ENCODE results near the gene HSPG2. TPM values are rescaled to one million over a fixed set of nuclear protein-coding genes. Genes with fewer than 3 reads are reported as not detected.
A peak's percentile ranks its signal among the peaks of the same experiment; 100 is the strongest.

Gene HSPG2
- total RNA-seq, 1 experiment from 2014 or later, result 35.1 TPM

- Histone ChIP-seq H3K36me3 (ENCODE audit: low read depth, low read length) (no peaks in the 10 kb centered on the region), H4K20me1 (ENCODE audit: low read length) (no peaks in the 10 kb centered on the region), H3K9me3 (ENCODE audit: low read length) (no peaks in the 10 kb centered on the region), H3K4me2 (ENCODE audit: low read length) (no peak overlapping the region), H3K4me3 (ENCODE audit: low read length) (no peak overlapping the region), H2AFZ (ENCODE audit: low read length) (no peak overlapping the region), H3F3A (ENCODE audit: low read length, unreplicated experiment) (no peaks in the 10 kb centered on the region), H3K27me3 (ENCODE audit: low read length) (no peaks in the 10 kb centered on the region), H3K9me2 (replicated peaks; ENCODE audit: low read length) (no peaks in the 10 kb centered on the region), H3K9ac (ENCODE audit: low read length) (no peak overlapping the region), H3K79me2 (ENCODE audit: low read length) (no peaks in the 10 kb centered on the region), H3K4me1 (ENCODE audit: insufficient read depth, low read length) (peaks cover 11% of the 10 kb centered on the region), H3K27ac (ENCODE audit: low read length) (no peak overlapping the region)
- TF ChIP-seq, protein P1, sequence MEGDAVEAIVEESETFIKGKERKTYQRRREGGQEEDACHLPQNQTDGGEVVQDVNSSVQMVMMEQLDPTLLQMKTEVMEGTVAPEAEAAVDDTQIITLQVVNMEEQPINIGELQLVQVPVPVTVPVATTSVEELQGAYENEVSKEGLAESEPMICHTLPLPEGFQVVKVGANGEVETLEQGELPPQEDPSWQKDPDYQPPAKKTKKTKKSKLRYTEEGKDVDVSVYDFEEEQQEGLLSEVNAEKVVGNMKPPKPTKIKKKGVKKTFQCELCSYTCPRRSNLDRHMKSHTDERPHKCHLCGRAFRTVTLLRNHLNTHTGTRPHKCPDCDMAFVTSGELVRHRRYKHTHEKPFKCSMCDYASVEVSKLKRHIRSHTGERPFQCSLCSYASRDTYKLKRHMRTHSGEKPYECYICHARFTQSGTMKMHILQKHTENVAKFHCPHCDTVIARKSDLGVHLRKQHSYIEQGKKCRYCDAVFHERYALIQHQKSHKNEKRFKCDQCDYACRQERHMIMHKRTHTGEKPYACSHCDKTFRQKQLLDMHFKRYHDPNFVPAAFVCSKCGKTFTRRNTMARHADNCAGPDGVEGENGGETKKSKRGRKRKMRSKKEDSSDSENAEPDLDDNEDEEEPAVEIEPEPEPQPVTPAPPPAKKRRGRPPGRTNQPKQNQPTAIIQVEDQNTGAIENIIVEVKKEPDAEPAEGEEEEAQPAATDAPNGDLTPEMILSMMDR (conservative IDR thresholded peaks at IDR 0.05; ENCODE audit: low read depth, low read length), result no peak
- TF ChIP-seq EZH2 (IDR thresholded peaks at IDR 0.05; ENCODE audit: low read length, unreplicated experiment), result no peak
- no peak for TF ChIP-seq EZH2phosphoT487 (IDR thresholded peaks at IDR 0.05; ENCODE audit: borderline replicate concordance, low read length)
- intact Hi-C loops (cut with micrococcal nuclease), result no loop called here
- ATAC-seq, result no peak
- no TSS peak for BruUV-seq (replicated peaks)
- POLR2A ChIA-PET (ENCODE audit: unreplicated experiment), result no interaction called here
- CTCF ChIA-PET, result no interaction called here
- no peak for DNase-seq
Observed at GRCh38 chr1:21821385-21822019, 115.6 kb downstream of the HSPG2 start.

DNA sequence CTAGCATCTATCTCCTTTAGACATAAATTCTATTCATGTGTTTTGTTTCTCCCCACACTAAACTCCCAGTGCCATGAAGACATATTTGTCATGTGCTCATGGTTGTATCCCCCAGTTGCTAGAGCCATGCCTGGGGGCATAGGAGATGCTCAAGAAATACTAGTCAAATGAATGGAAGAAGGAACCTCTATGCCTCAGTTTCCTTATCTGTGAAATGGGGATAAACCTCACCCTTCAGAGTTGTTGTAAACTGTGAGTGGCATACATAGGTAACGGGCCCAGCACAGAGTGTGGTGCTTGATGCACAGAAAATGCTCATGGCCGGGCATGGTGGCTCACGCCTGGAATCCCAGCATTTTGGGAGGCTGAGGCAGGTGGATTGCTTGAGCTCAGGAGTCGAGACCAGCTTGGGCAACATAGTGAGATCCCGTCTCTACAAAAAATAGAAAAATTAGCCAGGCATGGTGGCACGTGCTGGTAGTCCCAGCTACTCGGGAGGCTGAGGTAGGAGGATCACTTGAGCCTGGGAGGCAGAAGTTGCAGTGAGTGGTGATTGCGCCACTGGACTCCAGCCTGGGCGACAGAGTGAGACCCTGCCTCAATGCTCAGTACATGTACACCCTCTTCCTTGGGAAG lies 116.4 kb downstream of the HSPG2 start:
- DNase-seq, result no peak
- BruUV-seq (replicated peaks), result no TSS peak
- intact Hi-C loops (cut with micrococcal nuclease), result no loop called here
- H3K4me1 ChIP-seq (ENCODE audit: insufficient read depth, low read length), result peaks cover 14% of the 10 kb centered on the region
- no peaks in the 10 kb centered on the region for H3K36me3 ChIP-seq (ENCODE audit: low read depth, low read length)
- no peaks in the 10 kb centered on the region for H4K20me1 ChIP-seq (ENCODE audit: low read length)
- TF ChIP-seq, protein P1 (conservative IDR thresholded peaks at IDR 0.05; ENCODE audit: low read depth, low read length), result no peak
- no peak for TF ChIP-seq EZH2 (IDR thresholded peaks at IDR 0.05; ENCODE audit: low read length, unreplicated experiment)
- no peak for TF ChIP-seq EZH2phosphoT487 (IDR thresholded peaks at IDR 0.05; ENCODE audit: borderline replicate concordance, low read length)
- CTCF ChIA-PET, result no interaction called here
- H3K9ac ChIP-seq (ENCODE audit: low read length), result no peak overlapping the region
- no peaks in the 10 kb centered on the region for H3K27me3 ChIP-seq (ENCODE audit: low read length)
- H3K79me2 ChIP-seq (ENCODE audit: low read length), result no peaks in the 10 kb centered on the region
- H3K9me2 ChIP-seq (replicated peaks; ENCODE audit: low read length), result no peaks in the 10 kb centered on the region
- H3K9me3 ChIP-seq (ENCODE audit: low read length), result no peaks in the 10 kb centered on the region
- POLR2A ChIA-PET (ENCODE audit: unreplicated experiment), result no interaction called here
- H2AFZ ChIP-seq (ENCODE audit: low read length), result no peak overlapping the region
- no peak for ATAC-seq
- no peak overlapping the region for H3K27ac ChIP-seq (ENCODE audit: low read length)
- no peak overlapping the region for H3K4me3 ChIP-seq (ENCODE audit: low read length)
- H3K4me2 ChIP-seq (ENCODE audit: low read length), result no peak overlapping the region
- H3F3A ChIP-seq (ENCODE audit: low read length, unreplicated experiment), result no peaks in the 10 kb centered on the region

- Histone ChIP-seq H4K20me1 (ENCODE audit: low read length) (no peaks in the 10 kb centered on the region), H2AFZ (ENCODE audit: low read length) (no peak overlapping the region), H3K9me2 (replicated peaks; ENCODE audit: low read length) (no peaks in the 10 kb centered on the region), H3K4me1 (ENCODE audit: insufficient read depth, low read length) (peaks cover 14% of the 10 kb centered on the region), H3F3A (ENCODE audit: low read length, unreplicated experiment) (no peaks in the 10 kb centered on the region), H3K4me2 (ENCODE audit: low read length) (no peak overlapping the region), H3K27ac (ENCODE audit: low read length) (no peak overlapping the region), H3K79me2 (ENCODE audit: low read length) (no peaks in the 10 kb centered on the region), H3K27me3 (ENCODE audit: low read length) (no peaks in the 10 kb centered on the region), H3K9me3 (ENCODE audit: low read length) (no peaks in the 10 kb centered on the region), H3K9ac (ENCODE audit: low read length) (no peak overlapping the region), H3K36me3 (ENCODE audit: low read depth, low read length) (no peaks in the 10 kb centered on the region), H3K4me3 (ENCODE audit: low read length) (no peak overlapping the region)
- ChIA-PET POLR2A (ENCODE audit: unreplicated experiment) (no interaction called here), CTCF (interaction anchor here (0.5 kb wide), 1 partner anchor 64 kb away, joined by 3 read pairs; no protein-coding TSS in a partner anchor)
- peak; percentile 47 for ATAC-seq
- intact Hi-C loops (cut with micrococcal nuclease), result no loop called here
- DNase-seq, result peak; percentile 41
- TF ChIP-seq, protein P1 (conservative IDR thresholded peaks at IDR 0.05; ENCODE audit: low read depth, low read length), result no peak
- TF ChIP-seq EZH2 (IDR thresholded peaks at IDR 0.05; ENCODE audit: low read length, unreplicated experiment) (no peak), EZH2phosphoT487 (IDR thresholded peaks at IDR 0.05; ENCODE audit: borderline replicate concordance, low read length) (no peak)
- no TSS peak for BruUV-seq (replicated peaks)
Observed at GRCh38 chr1:21818656-21819055, 118.5 kb downstream of the HSPG2 start.

Measured in PC-3 (cell line).